Measurements from ENCODE around the gene LYRM9.

DNA sequence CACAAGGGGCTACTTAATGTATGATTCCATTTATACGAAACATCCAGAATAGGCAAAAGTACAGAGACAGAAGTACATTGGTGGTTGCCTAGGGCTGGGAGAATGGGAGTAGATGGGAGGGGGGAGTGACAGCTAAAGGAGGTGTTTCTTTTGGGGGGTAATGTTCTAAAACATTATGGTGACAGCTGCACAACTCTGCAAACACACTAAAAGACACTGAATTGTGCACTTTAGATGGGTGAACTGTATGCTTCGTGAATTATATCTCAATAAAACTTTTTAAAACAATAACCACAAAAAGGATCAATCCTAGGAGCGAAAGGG, 661 bp downstream of the LYRM9 start:
- TF ChIP-seq EZH2phosphoT487 (IDR thresholded peaks at IDR 0.05; ENCODE audit: borderline replicate concordance, low read length) = no peak
- TF ChIP-seq, protein P1, sequence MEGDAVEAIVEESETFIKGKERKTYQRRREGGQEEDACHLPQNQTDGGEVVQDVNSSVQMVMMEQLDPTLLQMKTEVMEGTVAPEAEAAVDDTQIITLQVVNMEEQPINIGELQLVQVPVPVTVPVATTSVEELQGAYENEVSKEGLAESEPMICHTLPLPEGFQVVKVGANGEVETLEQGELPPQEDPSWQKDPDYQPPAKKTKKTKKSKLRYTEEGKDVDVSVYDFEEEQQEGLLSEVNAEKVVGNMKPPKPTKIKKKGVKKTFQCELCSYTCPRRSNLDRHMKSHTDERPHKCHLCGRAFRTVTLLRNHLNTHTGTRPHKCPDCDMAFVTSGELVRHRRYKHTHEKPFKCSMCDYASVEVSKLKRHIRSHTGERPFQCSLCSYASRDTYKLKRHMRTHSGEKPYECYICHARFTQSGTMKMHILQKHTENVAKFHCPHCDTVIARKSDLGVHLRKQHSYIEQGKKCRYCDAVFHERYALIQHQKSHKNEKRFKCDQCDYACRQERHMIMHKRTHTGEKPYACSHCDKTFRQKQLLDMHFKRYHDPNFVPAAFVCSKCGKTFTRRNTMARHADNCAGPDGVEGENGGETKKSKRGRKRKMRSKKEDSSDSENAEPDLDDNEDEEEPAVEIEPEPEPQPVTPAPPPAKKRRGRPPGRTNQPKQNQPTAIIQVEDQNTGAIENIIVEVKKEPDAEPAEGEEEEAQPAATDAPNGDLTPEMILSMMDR (IDR thresholded peaks at IDR 0.05; ENCODE audit: low read depth, low read length, poor library complexity, severe bottlenecking) = no peak
